Measurements from ENCODE around the gene MADCAM1. TPM values are rescaled to one million over a fixed set of nuclear protein-coding genes. Genes with fewer than 3 reads are reported as not detected.

Gene MADCAM1
- total and polyA plus RNA-seq, 7 donors, result 0.16 to 6.3 (median 0.51) TPM; not detected in 1

DNA sequence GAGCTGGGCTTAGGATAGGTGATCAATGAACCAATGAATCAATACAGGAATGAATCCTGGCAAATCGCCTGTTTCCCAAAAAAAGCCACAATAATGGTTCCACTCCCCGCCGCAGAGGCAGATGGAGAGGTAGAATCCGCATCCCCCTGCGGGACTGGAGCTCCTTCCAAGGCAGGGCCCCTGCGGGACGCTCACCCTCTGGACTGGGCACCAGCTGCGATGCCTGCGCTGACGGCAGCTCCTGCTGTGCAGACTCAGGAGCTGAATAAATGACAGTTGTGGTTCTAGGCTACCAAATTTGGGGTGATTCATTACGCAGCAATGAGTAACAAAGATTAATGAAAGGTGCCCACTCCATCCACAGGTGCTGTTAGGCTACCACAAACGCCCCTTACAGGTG is 26.4 kb downstream of the MADCAM1 start:
- peaks cover 0 to 10% (median 0%) of the 10 kb centered on the region in 4 donors for H3K36me3 ChIP-seq
- no peak overlapping the region for H3K27ac ChIP-seq
- DNase-seq, result no peak
- H3K9me3 ChIP-seq, result no peaks in the 10 kb centered on the region
- WGBS, 2 donors, result 95 to 97% methylated on average over 12 of the region's 12 CpGs
- peaks cover 0 to 6% (median 0%) of the 10 kb centered on the region in 4 donors for H3K4me1 ChIP-seq
- TF ChIP-seq, protein P1, sequence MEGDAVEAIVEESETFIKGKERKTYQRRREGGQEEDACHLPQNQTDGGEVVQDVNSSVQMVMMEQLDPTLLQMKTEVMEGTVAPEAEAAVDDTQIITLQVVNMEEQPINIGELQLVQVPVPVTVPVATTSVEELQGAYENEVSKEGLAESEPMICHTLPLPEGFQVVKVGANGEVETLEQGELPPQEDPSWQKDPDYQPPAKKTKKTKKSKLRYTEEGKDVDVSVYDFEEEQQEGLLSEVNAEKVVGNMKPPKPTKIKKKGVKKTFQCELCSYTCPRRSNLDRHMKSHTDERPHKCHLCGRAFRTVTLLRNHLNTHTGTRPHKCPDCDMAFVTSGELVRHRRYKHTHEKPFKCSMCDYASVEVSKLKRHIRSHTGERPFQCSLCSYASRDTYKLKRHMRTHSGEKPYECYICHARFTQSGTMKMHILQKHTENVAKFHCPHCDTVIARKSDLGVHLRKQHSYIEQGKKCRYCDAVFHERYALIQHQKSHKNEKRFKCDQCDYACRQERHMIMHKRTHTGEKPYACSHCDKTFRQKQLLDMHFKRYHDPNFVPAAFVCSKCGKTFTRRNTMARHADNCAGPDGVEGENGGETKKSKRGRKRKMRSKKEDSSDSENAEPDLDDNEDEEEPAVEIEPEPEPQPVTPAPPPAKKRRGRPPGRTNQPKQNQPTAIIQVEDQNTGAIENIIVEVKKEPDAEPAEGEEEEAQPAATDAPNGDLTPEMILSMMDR (IDR thresholded peaks at IDR 0.05), result no peak
- TF ChIP-seq POLR2AphosphoS5 (IDR thresholded peaks at IDR 0.05), result no peak
- no peak overlapping the region for H3K4me3 ChIP-seq
- intact Hi-C loops (cut with DNase I), result no loop called here
- H3K27me3 ChIP-seq, result peaks cover 0 to 17% (median 6%) of the 10 kb centered on the region in 3 donors

DNA sequence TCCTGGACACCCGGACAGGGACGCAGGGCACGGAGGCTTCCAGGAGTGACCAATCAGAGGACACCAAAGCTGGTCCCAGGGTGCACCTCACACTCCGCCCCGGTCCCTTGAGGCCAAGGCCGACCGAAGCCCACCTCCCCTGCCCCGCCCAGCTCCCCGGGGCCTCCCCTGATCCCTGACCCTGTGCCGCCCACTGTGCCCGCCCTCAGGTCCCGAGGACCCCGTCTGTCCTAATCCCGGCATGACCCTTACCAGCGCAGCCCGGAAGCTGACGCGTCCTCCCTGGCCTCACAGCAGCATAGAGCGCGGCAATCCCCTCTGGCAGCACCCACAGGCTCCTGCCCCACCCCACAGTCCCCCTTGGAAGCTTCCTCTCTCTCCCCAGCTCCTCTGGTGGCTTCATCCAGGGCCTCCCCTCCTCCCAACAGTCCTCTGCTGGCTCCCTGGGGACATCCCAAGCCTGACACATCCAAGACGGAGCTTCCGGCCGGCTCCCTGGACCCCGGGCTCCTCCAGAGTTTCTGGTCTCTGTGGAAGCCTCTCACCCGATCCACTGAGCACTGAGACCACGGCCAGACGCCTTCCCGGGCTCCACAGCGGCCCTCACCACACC is 27.9 kb downstream of the MADCAM1 start:
- WGBS, 2 donors, result 62 to 71% methylated on average over 29 of the region's 29 CpGs
- H3K9me3 ChIP-seq, result no peaks in the 10 kb centered on the region
- no peak overlapping the region for H3K4me3 ChIP-seq
- peaks cover 0 to 10% (median 0%) of the 10 kb centered on the region in 4 donors for H3K36me3 ChIP-seq
- H3K27ac ChIP-seq, result no peak overlapping the region
- peaks cover 0 to 17% (median 6%) of the 10 kb centered on the region in 3 donors for H3K27me3 ChIP-seq
- H3K4me1 ChIP-seq, result no peaks in the 10 kb centered on the region
- intact Hi-C loops (cut with DNase I), result no loop called here
- peak; percentile 67 for DNase-seq
- TF ChIP-seq POLR2A (IDR thresholded peaks at IDR 0.05) (no peak), POLR2AphosphoS5 (IDR thresholded peaks at IDR 0.05) (no peak), EP300 (IDR thresholded peaks at IDR 0.05) (no peak)
- TF ChIP-seq, protein P1 (IDR thresholded peaks at IDR 0.05), result no peak

DNA sequence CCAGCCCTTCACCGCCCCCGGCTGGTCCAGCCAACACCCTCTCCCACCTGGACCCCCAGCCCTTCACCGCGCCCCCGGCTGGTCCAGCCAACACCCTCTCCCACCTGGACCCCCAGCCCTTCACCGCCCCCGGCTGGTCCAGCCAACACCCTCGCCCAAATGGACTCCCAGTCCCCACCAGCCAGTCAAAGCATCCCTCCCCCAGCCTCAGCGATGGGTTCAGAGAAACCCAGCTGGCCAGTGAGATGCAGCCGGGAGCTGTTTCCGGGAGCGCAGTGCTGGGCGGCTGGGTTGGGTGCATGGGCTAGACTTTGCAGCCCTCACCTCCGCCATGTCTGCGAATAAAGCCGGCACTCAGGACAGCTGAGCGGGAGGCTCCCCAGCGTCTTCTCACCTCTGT is 28.7 kb downstream of the MADCAM1 start:
- 76 to 78% methylated on average over 18 of the region's 18 CpGs for WGBS, 2 donors
- no peak overlapping the region for H3K27ac ChIP-seq
- TF ChIP-seq POLR2AphosphoS5 (IDR thresholded peaks at IDR 0.05) (no peak), EP300 (IDR thresholded peaks at IDR 0.05) (no peak), POLR2A (IDR thresholded peaks at IDR 0.05) (no peak)
- TF ChIP-seq, protein P1 (IDR thresholded peaks at IDR 0.05), result no peak
- no peaks in the 10 kb centered on the region for H3K9me3 ChIP-seq
- H3K4me1 ChIP-seq, result no peaks in the 10 kb centered on the region
- DNase-seq, result no peak
- H3K36me3 ChIP-seq, result peaks cover 0 to 3% (median 0%) of the 10 kb centered on the region in 4 donors
- H3K27me3 ChIP-seq, result peaks cover 0 to 17% (median 6%) of the 10 kb centered on the region in 3 donors
- no peak overlapping the region for H3K4me3 ChIP-seq
- intact Hi-C loops (cut with DNase I), result no loop called here

DNA sequence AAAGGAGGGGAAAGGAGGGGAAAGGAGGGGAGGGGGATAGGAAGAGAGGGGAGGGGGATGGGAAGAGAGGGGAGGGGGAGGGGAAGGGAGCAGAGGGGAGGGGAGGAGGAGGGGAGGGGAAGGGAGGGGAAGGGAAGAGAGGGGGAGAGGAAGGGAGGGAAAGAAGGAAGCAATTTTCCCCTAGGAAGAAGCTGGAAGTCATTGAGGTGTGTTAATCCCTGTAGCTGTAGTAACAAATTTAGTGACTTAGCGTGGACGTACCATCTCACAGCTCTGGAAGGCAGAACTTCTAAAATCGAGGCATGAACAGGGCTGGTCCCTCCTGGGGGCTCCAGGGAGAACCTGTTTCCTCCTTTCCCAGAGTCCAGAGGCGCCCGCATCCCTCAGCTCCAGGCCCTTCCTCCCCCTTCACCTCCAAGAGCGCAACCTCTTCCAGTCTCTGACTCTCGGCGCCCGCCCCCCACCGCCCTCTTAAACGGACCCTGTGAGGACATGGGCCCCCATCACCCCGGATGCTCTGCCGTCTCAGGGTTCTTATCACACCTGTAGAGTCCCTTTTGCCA is 29.7 kb downstream of the MADCAM1 start:
- WGBS, 2 donors, result 55 to 58% methylated on average over 13 of the region's 13 CpGs
- Histone ChIP-seq H3K4me3 (no peak overlapping the region), H3K27me3 (peaks cover 0 to 17% (median 6%) of the 10 kb centered on the region in 3 donors), H3K27ac (no peak overlapping the region), H3K36me3 (no peaks in the 10 kb centered on the region), H3K9me3 (no peaks in the 10 kb centered on the region), H3K4me1 (peaks cover 0 to 7% (median 6%) of the 10 kb centered on the region in 4 donors)
- intact Hi-C loops (cut with DNase I), result no loop called here
- TF ChIP-seq POLR2AphosphoS5 (IDR thresholded peaks at IDR 0.05), result no peak
- TF ChIP-seq EP300 (IDR thresholded peaks at IDR 0.05), result no peak
- no peak for TF ChIP-seq POLR2A (IDR thresholded peaks at IDR 0.05)
- TF ChIP-seq, protein P1 (IDR thresholded peaks at IDR 0.05), result no peak
- no peak for DNase-seq
